ENCODE data around the gene TRPM5. TPM values are rescaled to one million over a fixed set of nuclear protein-coding genes. Genes with fewer than 3 reads are reported as not detected.

TRPM5 gene
- total RNA-seq, 1 donor from 2014 or later, result not detected

GRCh38 chr11:2415601-2416380, 28.5 kb downstream of the TRPM5 start:
- no peak for DNase-seq (ENCODE audit: low spot score)
- Mint-ChIP-seq H3K9me3 (no peaks in the 10 kb centered on the region), H3K4me3 (no peak overlapping the region), H3K27me3 (ENCODE audit: insufficient read depth) (no peaks in the 10 kb centered on the region), H3K27ac (no peak overlapping the region), H3K36me3 (ENCODE audit: low read depth) (no peaks in the 10 kb centered on the region), H3K4me1 (ENCODE audit: low read depth) (no peaks in the 10 kb centered on the region)
- intact Hi-C loops (cut with micrococcal nuclease), result no loop called here

GRCh38 chr11:2415171-2415570, 29.1 kb downstream of the TRPM5 start:
- H3K36me3 Mint-ChIP-seq (ENCODE audit: low read depth), result no peaks in the 10 kb centered on the region
- intact Hi-C loops (cut with micrococcal nuclease), result no loop called here
- H3K9me3 Mint-ChIP-seq, result no peaks in the 10 kb centered on the region
- H3K27ac Mint-ChIP-seq, result no peak overlapping the region
- H3K4me1 Mint-ChIP-seq (ENCODE audit: low read depth), result no peaks in the 10 kb centered on the region
- no peak for DNase-seq (ENCODE audit: low spot score)
- H3K4me3 Mint-ChIP-seq, result no peak overlapping the region
- H3K27me3 Mint-ChIP-seq (ENCODE audit: insufficient read depth), result no peaks in the 10 kb centered on the region

GRCh38 chr11:2414616-2415015, 29.7 kb downstream of the TRPM5 start:
- intact Hi-C loops (cut with micrococcal nuclease), result no loop called here
- Mint-ChIP-seq H3K27me3 (ENCODE audit: insufficient read depth) (no peaks in the 10 kb centered on the region), H3K9me3 (no peaks in the 10 kb centered on the region), H3K27ac (no peak overlapping the region), H3K36me3 (ENCODE audit: low read depth) (no peaks in the 10 kb centered on the region), H3K4me3 (no peak overlapping the region), H3K4me1 (ENCODE audit: low read depth) (no peaks in the 10 kb centered on the region)
- no peak for DNase-seq (ENCODE audit: low spot score)

GRCh38 chr11:2413742-2414579, 30.4 kb downstream of the TRPM5 start:
- H3K9me3 Mint-ChIP-seq, result no peaks in the 10 kb centered on the region
- H3K4me1 Mint-ChIP-seq (ENCODE audit: low read depth), result no peaks in the 10 kb centered on the region
- no peaks in the 10 kb centered on the region for H3K27me3 Mint-ChIP-seq (ENCODE audit: insufficient read depth)
- no peaks in the 10 kb centered on the region for H3K36me3 Mint-ChIP-seq (ENCODE audit: low read depth)
- H3K27ac Mint-ChIP-seq, result no peak overlapping the region
- intact Hi-C loops (cut with micrococcal nuclease), result no loop called here
- DNase-seq (ENCODE audit: low spot score), result no peak
- H3K4me3 Mint-ChIP-seq, result no peak overlapping the region

- Mint-ChIP-seq H3K27me3 (ENCODE audit: insufficient read depth) (no peaks in the 10 kb centered on the region), H3K4me3 (no peak overlapping the region), H3K36me3 (ENCODE audit: low read depth) (no peaks in the 10 kb centered on the region), H3K9me3 (no peaks in the 10 kb centered on the region), H3K27ac (no peak overlapping the region), H3K4me1 (ENCODE audit: low read depth) (no peaks in the 10 kb centered on the region)
- intact Hi-C loops (cut with micrococcal nuclease), result no loop called here
- no peak for DNase-seq (ENCODE audit: low spot score)
Observed at GRCh38 chr11:2412323-2412722, 32.0 kb downstream of the TRPM5 start.

- Mint-ChIP-seq H3K27ac (no peak overlapping the region), H3K4me3 (no peak overlapping the region), H3K9me3 (no peaks in the 10 kb centered on the region), H3K4me1 (ENCODE audit: low read depth) (no peaks in the 10 kb centered on the region), H3K36me3 (ENCODE audit: low read depth) (no peaks in the 10 kb centered on the region), H3K27me3 (ENCODE audit: insufficient read depth) (no peaks in the 10 kb centered on the region)
- intact Hi-C loops (cut with micrococcal nuclease), result no loop called here
- DNase-seq (ENCODE audit: low spot score), result no peak
Observed at GRCh38 chr11:2411446-2412305, 32.6 kb downstream of the TRPM5 start.

GRCh38 chr11:2410616-2411015, 33.7 kb downstream of the TRPM5 start:
- H3K27ac Mint-ChIP-seq, result no peak overlapping the region
- no peaks in the 10 kb centered on the region for H3K4me1 Mint-ChIP-seq (ENCODE audit: low read depth)
- H3K36me3 Mint-ChIP-seq (ENCODE audit: low read depth), result no peaks in the 10 kb centered on the region
- H3K9me3 Mint-ChIP-seq, result no peaks in the 10 kb centered on the region
- intact Hi-C loops (cut with micrococcal nuclease), result no loop called here
- no peak overlapping the region for H3K4me3 Mint-ChIP-seq
- no peak for DNase-seq (ENCODE audit: low spot score)
- no peaks in the 10 kb centered on the region for H3K27me3 Mint-ChIP-seq (ENCODE audit: insufficient read depth)

GRCh38 chr11:2409611-2410468, 34.5 kb downstream of the TRPM5 start:
- H3K4me3 Mint-ChIP-seq, result no peak overlapping the region
- no peaks in the 10 kb centered on the region for H3K9me3 Mint-ChIP-seq
- no peak for DNase-seq (ENCODE audit: low spot score)
- H3K4me1 Mint-ChIP-seq (ENCODE audit: low read depth), result no peaks in the 10 kb centered on the region
- no peaks in the 10 kb centered on the region for H3K36me3 Mint-ChIP-seq (ENCODE audit: low read depth)
- no peak overlapping the region for H3K27ac Mint-ChIP-seq
- intact Hi-C loops (cut with micrococcal nuclease), result no loop called here
- H3K27me3 Mint-ChIP-seq (ENCODE audit: insufficient read depth), result no peaks in the 10 kb centered on the region

- DNase-seq (ENCODE audit: low spot score), result no peak
- no peaks in the 10 kb centered on the region for H3K4me1 Mint-ChIP-seq (ENCODE audit: low read depth)
- no peaks in the 10 kb centered on the region for H3K9me3 Mint-ChIP-seq
- no peaks in the 10 kb centered on the region for H3K27me3 Mint-ChIP-seq (ENCODE audit: insufficient read depth)
- H3K4me3 Mint-ChIP-seq, result no peak overlapping the region
- intact Hi-C loops (cut with micrococcal nuclease), result no loop called here
- no peak overlapping the region for H3K27ac Mint-ChIP-seq
- no peaks in the 10 kb centered on the region for H3K36me3 Mint-ChIP-seq (ENCODE audit: low read depth)
Observed at GRCh38 chr11:2409126-2409525, 35.2 kb downstream of the TRPM5 start.

GRCh38 chr11:2408671-2409070, 35.6 kb downstream of the TRPM5 start:
- Mint-ChIP-seq H3K27ac (no peak overlapping the region), H3K36me3 (ENCODE audit: low read depth) (no peaks in the 10 kb centered on the region), H3K4me3 (no peak overlapping the region), H3K27me3 (ENCODE audit: insufficient read depth) (no peaks in the 10 kb centered on the region), H3K9me3 (no peaks in the 10 kb centered on the region), H3K4me1 (ENCODE audit: low read depth) (no peaks in the 10 kb centered on the region)
- intact Hi-C loops (cut with micrococcal nuclease), result no loop called here
- DNase-seq (ENCODE audit: low spot score), result no peak

GRCh38 chr11:2406878-2407410, 37.4 kb downstream of the TRPM5 start:
- no peaks in the 10 kb centered on the region for H3K27me3 Mint-ChIP-seq (ENCODE audit: insufficient read depth)
- H3K4me1 Mint-ChIP-seq (ENCODE audit: low read depth), result no peaks in the 10 kb centered on the region
- intact Hi-C loops (cut with micrococcal nuclease), result no loop called here
- H3K9me3 Mint-ChIP-seq, result no peaks in the 10 kb centered on the region
- DNase-seq (ENCODE audit: low spot score), result no peak
- peaks cover 3% of the 10 kb centered on the region for H3K36me3 Mint-ChIP-seq (ENCODE audit: low read depth)
- H3K4me3 Mint-ChIP-seq, result no peak overlapping the region
- no peak overlapping the region for H3K27ac Mint-ChIP-seq

- intact Hi-C loops (cut with micrococcal nuclease), result no loop called here
- Mint-ChIP-seq H3K36me3 (ENCODE audit: low read depth) (peaks cover 3% of the 10 kb centered on the region), H3K9me3 (no peaks in the 10 kb centered on the region), H3K27me3 (ENCODE audit: insufficient read depth) (no peaks in the 10 kb centered on the region), H3K4me3 (no peak overlapping the region), H3K4me1 (ENCODE audit: low read depth) (no peaks in the 10 kb centered on the region), H3K27ac (no peak overlapping the region)
- no peak for DNase-seq (ENCODE audit: low spot score)
Observed at GRCh38 chr11:2406451-2406850, 37.9 kb downstream of the TRPM5 start.
